Measurements from ENCODE around the gene SH3BP4. TPM values are rescaled to one million over a fixed set of nuclear protein-coding genes. Genes with fewer than 3 reads are reported as not detected.

Gene SH3BP4
- total RNA-seq, 1 experiment from 2014 or later = 19.9 TPM

- H3K27ac ChIP-seq (ENCODE audit: low read depth, low read length, poor library complexity, severe bottlenecking) = no peak overlapping the region
- H3K4me1 ChIP-seq (ENCODE audit: insufficient read depth, low read length, poor library complexity, severe bottlenecking) = peaks cover 2% of the 10 kb centered on the region
- POLR2A ChIA-PET (ENCODE audit: low non-redundant PET) = no interaction called here
- peaks cover 14% of the 10 kb centered on the region for H3K36me3 ChIP-seq (ENCODE audit: insufficient read depth, low read length, poor library complexity, severe bottlenecking)
- H3K27me3 ChIP-seq (replicated peaks; ENCODE audit: insufficient read depth, low read depth, low read length, poor library complexity) = no peaks in the 10 kb centered on the region
- no peak for TF ChIP-seq CTCF (conservative IDR thresholded peaks at IDR 0.05; ENCODE audit: low read depth, low read length)
- no peak for TF ChIP-seq EZH2 (IDR thresholded peaks at IDR 0.05; ENCODE audit: borderline replicate concordance, low read depth, low read length, poor library complexity, severe bottlenecking)
- H3K4me3 ChIP-seq (ENCODE audit: low read depth, low read length, poor library complexity, severe bottlenecking) = no peak overlapping the region
- H3K9me3 ChIP-seq (ENCODE audit: low read depth, low read length, poor library complexity, severe bottlenecking) = no peaks in the 10 kb centered on the region
- no TSS peak for BruUV-seq (replicated peaks)
- CTCF ChIA-PET = no interaction called here
- DNase-seq (ENCODE audit: low spot score) = no peak
- intact Hi-C loops (cut with micrococcal nuclease; ENCODE audit: unreplicated experiment) = no loop called here
Measured at GRCh38 chr2:235045336-235045972, 93.6 kb downstream of the SH3BP4 start.

- H3K4me1 ChIP-seq (ENCODE audit: insufficient read depth, low read length, poor library complexity, severe bottlenecking) = peaks cover 7% of the 10 kb centered on the region
- H3K36me3 ChIP-seq (ENCODE audit: insufficient read depth, low read length, poor library complexity, severe bottlenecking) = peaks cover 14% of the 10 kb centered on the region
- no peak overlapping the region for H3K4me3 ChIP-seq (ENCODE audit: low read depth, low read length, poor library complexity, severe bottlenecking)
- intact Hi-C loops (cut with micrococcal nuclease; ENCODE audit: unreplicated experiment) = no loop called here
- POLR2A ChIA-PET (ENCODE audit: low non-redundant PET) = no interaction called here
- TF ChIP-seq CTCF (conservative IDR thresholded peaks at IDR 0.05; ENCODE audit: low read depth, low read length) (no peak), EZH2 (IDR thresholded peaks at IDR 0.05; ENCODE audit: borderline replicate concordance, low read depth, low read length, poor library complexity, severe bottlenecking) (no peak)
- H3K27me3 ChIP-seq (replicated peaks; ENCODE audit: insufficient read depth, low read depth, low read length, poor library complexity) = no peaks in the 10 kb centered on the region
- CTCF ChIA-PET = no interaction called here
- H3K9me3 ChIP-seq (ENCODE audit: low read depth, low read length, poor library complexity, severe bottlenecking) = no peaks in the 10 kb centered on the region
- no peak overlapping the region for H3K27ac ChIP-seq (ENCODE audit: low read depth, low read length, poor library complexity, severe bottlenecking)
- no TSS peak for BruUV-seq (replicated peaks)
- DNase-seq (ENCODE audit: low spot score) = no peak
Measured at GRCh38 chr2:235045973-235046343, 94.1 kb downstream of the SH3BP4 start.

GRCh38 chr2:235046589-235046988 lies 94.8 kb downstream of the SH3BP4 start:
- POLR2A ChIA-PET (ENCODE audit: low non-redundant PET) = no interaction called here
- intact Hi-C loops (cut with micrococcal nuclease; ENCODE audit: unreplicated experiment) = no loop called here
- no peak for DNase-seq (ENCODE audit: low spot score)
- peaks cover 13% of the 10 kb centered on the region for H3K36me3 ChIP-seq (ENCODE audit: insufficient read depth, low read length, poor library complexity, severe bottlenecking)
- no peaks in the 10 kb centered on the region for H3K27me3 ChIP-seq (replicated peaks; ENCODE audit: insufficient read depth, low read depth, low read length, poor library complexity)
- no peak overlapping the region for H3K4me3 ChIP-seq (ENCODE audit: low read depth, low read length, poor library complexity, severe bottlenecking)
- CTCF ChIA-PET = no interaction called here
- BruUV-seq (replicated peaks) = no TSS peak
- no peak overlapping the region for H3K27ac ChIP-seq (ENCODE audit: low read depth, low read length, poor library complexity, severe bottlenecking)
- H3K9me3 ChIP-seq (ENCODE audit: low read depth, low read length, poor library complexity, severe bottlenecking) = no peaks in the 10 kb centered on the region
- peaks cover 14% of the 10 kb centered on the region for H3K4me1 ChIP-seq (ENCODE audit: insufficient read depth, low read length, poor library complexity, severe bottlenecking)
- TF ChIP-seq EZH2 (IDR thresholded peaks at IDR 0.05; ENCODE audit: borderline replicate concordance, low read depth, low read length, poor library complexity, severe bottlenecking) = no peak
- TF ChIP-seq CTCF (conservative IDR thresholded peaks at IDR 0.05; ENCODE audit: low read depth, low read length) = no peak
